Karpas-422 (cell line): ENCODE measurements around the gene KCNJ2. TPM values are rescaled to one million over a fixed set of nuclear protein-coding genes. Genes with fewer than 3 reads are reported as not detected.

Experiments
- DNase-seq: peaks from one replicate; pipeline ENCODE4 v3.0.0-alpha.2; 2015
- H2AFZ ChIP-seq: fragments of 200-600 bp; sonication (generic); 2 replicates; pipeline ENCODE4 v1.6.1; 2014; ENCODE audit warnings: antibody characterized with exemption, low read length, mixed read lengths
- H3K27ac ChIP-seq: fragments of 200-600 bp; sonication (generic); 2 replicates; pipeline ENCODE4 v1.5.1; 2014; ENCODE audit warnings: mild to moderate bottlenecking, low read length, moderate library complexity
- H3K27me3 ChIP-seq: fragments of 200-600 bp; sonication (generic); 2 replicates; pipeline ENCODE4 v1.6.1; 2014; ENCODE audit warnings: low read length, mixed read lengths
- H3K36me3 ChIP-seq: fragments of 200-600 bp; sonication (generic); 2 replicates; pipeline ENCODE4 v1.6.1; 2014; ENCODE audit warnings: low read length, mixed read lengths; ENCODE audit not compliant: insufficient read depth
- H3K4me1 ChIP-seq: fragments of 200-600 bp; sonication (generic); 2 replicates; pipeline ENCODE4 v1.6.1; 2014; ENCODE audit warnings: mild to moderate bottlenecking, low read length, mixed read lengths
- H3K4me2 ChIP-seq: fragments of 200-600 bp; sonication (generic); 2 replicates; pipeline ENCODE4 v1.6.1; 2014; ENCODE audit warnings: low read length, low read depth, mild to moderate bottlenecking; ENCODE audit not compliant: poor library complexity, severe bottlenecking
- H3K4me3 ChIP-seq: fragments of 200-600 bp; sonication (generic); 2 replicates; pipeline ENCODE4 v1.5.1; 2014; ENCODE audit warnings: mild to moderate bottlenecking, antibody characterized with exemption, low read length, mixed read lengths
- H3K79me2 ChIP-seq: fragments of 200-600 bp; sonication (generic); 2 replicates; pipeline ENCODE4 v1.6.1; 2014; ENCODE audit warnings: mild to moderate bottlenecking, low read length, mixed read lengths
- H3K9ac ChIP-seq: fragments of 200-600 bp; sonication (generic); 2 replicates; pipeline ENCODE4 v1.6.0; 2014; ENCODE audit warnings: low read length
- H3K9me2 ChIP-seq: fragments of 200-600 bp; sonication (generic), shearing (Covaris generic); replicated peaks from 2 replicates; pipeline ENCODE4 v1.6.0; 2014; ENCODE audit warnings: mild to moderate bottlenecking, low read length, moderate library complexity; ENCODE audit not compliant: insufficient read depth
- H3K9me3 ChIP-seq: fragments of 300-700, 200-600 bp; sonication (generic); 2 replicates; pipeline ENCODE4 v1.6.1; 2014; ENCODE audit warnings: low read length, mixed read lengths
- H4K20me1 ChIP-seq: fragments of 200-600 bp; sonication (generic); 2 replicates; pipeline ENCODE4 v1.6.1; 2014; ENCODE audit warnings: mild to moderate bottlenecking, antibody characterized with exemption, low read length, low read depth; ENCODE audit not compliant: insufficient read depth
- total RNA-seq: library from RNA; depleted of rRNA; stranded (reverse); fragments of >200 nt; shearing (Covaris generic); gene quantifications from 2 replicates; pipeline ENCODE4 v1.2.3, GENCODE V29; 2014; ENCODE audit warnings: low replicate concordance; rRNA removed

The KCNJ2 gene
- total RNA-seq, 1 experiment from 2014 or later: not detected

DNA sequence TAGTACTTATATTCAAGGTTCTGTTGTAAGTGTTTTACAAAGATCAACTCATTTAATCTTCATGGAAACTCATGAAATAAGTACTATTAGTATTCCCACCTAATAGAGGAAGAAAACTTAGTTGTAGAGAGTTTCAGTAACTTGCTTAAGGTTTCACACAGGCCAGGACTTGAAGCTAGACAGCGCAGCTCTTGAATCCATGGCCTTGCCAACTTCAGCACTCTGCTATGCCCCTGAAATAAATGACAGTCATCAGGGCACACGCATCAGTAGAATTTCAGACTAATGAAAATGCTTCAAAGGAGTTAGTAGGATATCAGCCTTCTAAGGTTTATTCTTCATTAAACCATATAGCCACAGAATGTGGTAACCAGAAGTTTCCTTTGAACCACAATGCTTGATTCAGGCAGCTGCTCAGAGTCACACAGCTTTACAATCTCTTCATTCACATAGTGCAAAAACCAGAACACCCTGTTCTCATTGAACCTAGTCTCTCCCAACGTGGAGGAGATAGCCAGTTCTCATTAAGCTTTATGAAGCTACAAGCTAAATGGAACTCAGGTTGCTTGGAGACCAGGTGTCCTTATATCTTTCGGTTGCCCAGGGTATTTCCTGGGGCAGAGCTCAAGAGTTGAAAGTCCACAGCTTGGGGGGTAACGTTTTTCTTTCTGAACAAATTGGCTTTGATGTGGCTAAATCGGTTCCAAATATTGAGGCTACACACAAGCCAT lies 39.7 kb downstream of the KCNJ2 start:
- DNase-seq: no peak
- H3K4me3 ChIP-seq: no peak overlapping the region
- peaks cover 11% of the 10 kb centered on the region for H3K4me1 ChIP-seq
- H3K4me2 ChIP-seq: no peak overlapping the region
- no peak overlapping the region for H2AFZ ChIP-seq
- no peaks in the 10 kb centered on the region for H3K9me2 ChIP-seq
- H3K79me2 ChIP-seq: no peaks in the 10 kb centered on the region
- no peak overlapping the region for H3K27ac ChIP-seq
- H3K27me3 ChIP-seq: no peaks in the 10 kb centered on the region
- H3K9ac ChIP-seq: no peak overlapping the region
- no peaks in the 10 kb centered on the region for H4K20me1 ChIP-seq
- H3K9me3 ChIP-seq: no peaks in the 10 kb centered on the region
- no peaks in the 10 kb centered on the region for H3K36me3 ChIP-seq

DNA sequence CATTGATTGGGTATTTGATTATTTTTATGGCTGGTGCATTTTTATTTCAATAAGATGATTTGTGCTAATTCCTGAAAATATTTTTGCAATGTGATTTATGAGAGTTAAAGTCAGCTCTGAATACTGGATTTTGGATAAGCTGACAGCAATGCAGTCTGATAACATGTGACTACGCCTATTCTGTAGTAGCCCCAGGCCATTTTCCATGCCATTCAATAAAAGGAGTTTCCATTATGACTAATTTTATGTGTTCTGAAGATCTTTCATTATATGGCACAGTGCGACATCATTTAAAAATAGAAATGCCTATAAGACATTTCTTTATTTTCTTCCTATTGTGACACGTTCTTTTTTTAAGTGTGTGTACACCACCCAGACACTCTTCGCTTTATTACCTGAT lies 46.3 kb downstream of the KCNJ2 start:
- H3K9me2 ChIP-seq: no peaks in the 10 kb centered on the region
- H3K4me3 ChIP-seq: no peak overlapping the region
- no peaks in the 10 kb centered on the region for H4K20me1 ChIP-seq
- no peak overlapping the region for H3K9ac ChIP-seq
- H3K27me3 ChIP-seq: no peaks in the 10 kb centered on the region
- H3K4me2 ChIP-seq: no peak overlapping the region
- H2AFZ ChIP-seq: no peak overlapping the region
- no peaks in the 10 kb centered on the region for H3K4me1 ChIP-seq
- H3K27ac ChIP-seq: no peak overlapping the region
- no peaks in the 10 kb centered on the region for H3K79me2 ChIP-seq
- no peaks in the 10 kb centered on the region for H3K36me3 ChIP-seq
- DNase-seq: no peak
- no peaks in the 10 kb centered on the region for H3K9me3 ChIP-seq

DNA sequence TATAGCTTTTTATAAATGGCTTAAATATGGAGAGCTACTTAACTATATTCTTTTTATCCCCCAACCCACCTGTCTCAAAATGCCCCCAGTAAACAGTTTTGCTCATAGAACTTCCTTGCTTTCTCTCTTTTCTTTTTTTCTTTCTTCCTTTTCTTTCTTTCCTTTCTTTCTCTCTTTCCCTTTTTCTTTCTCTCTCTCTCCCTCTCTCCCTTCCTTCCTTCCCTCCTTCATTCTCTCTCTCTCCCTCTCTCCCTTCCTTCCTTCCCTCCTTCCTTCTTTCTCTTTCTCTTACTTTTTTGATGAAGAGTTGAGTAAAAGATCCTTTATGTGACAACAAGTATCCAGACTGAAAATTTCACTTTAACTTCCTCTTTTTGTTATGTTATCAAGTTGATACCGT lies 48.2 kb downstream of the KCNJ2 start:
- no peaks in the 10 kb centered on the region for H3K9me3 ChIP-seq
- no peaks in the 10 kb centered on the region for H3K9me2 ChIP-seq
- no peaks in the 10 kb centered on the region for H3K27me3 ChIP-seq
- H3K4me3 ChIP-seq: no peak overlapping the region
- H3K27ac ChIP-seq: no peak overlapping the region
- no peak overlapping the region for H2AFZ ChIP-seq
- no peak for DNase-seq
- no peaks in the 10 kb centered on the region for H3K36me3 ChIP-seq
- H3K4me1 ChIP-seq: no peaks in the 10 kb centered on the region
- no peaks in the 10 kb centered on the region for H3K79me2 ChIP-seq
- H3K4me2 ChIP-seq: no peak overlapping the region
- H4K20me1 ChIP-seq: no peaks in the 10 kb centered on the region
- no peak overlapping the region for H3K9ac ChIP-seq

DNA sequence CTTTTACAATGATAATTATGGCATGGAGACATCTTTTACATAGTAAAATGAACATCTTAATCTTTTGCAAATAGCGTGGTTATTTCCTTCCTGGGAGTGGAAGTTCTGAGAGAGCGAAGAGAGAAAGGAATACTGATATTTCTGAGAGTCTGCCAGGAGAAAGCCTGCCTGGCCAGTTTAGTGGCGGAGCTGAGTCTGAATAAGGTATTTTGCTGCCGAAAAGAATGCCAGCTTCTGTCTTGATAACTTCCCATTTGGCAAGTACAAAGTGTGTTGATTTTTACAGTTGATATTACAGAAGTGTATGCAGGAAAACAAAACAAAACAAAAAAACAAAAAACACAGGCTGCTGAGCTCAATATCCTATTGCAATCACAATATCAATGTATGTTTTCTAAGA lies 55.9 kb downstream of the KCNJ2 start:
- no peaks in the 10 kb centered on the region for H3K27me3 ChIP-seq
- H3K27ac ChIP-seq: no peak overlapping the region
- no peaks in the 10 kb centered on the region for H3K79me2 ChIP-seq
- H3K36me3 ChIP-seq: no peaks in the 10 kb centered on the region
- H3K9ac ChIP-seq: no peak overlapping the region
- H3K4me2 ChIP-seq: no peak overlapping the region
- DNase-seq: no peak
- H3K9me2 ChIP-seq: no peaks in the 10 kb centered on the region
- no peaks in the 10 kb centered on the region for H3K9me3 ChIP-seq
- H4K20me1 ChIP-seq: no peaks in the 10 kb centered on the region
- no peak overlapping the region for H2AFZ ChIP-seq
- no peak overlapping the region for H3K4me3 ChIP-seq
- no peaks in the 10 kb centered on the region for H3K4me1 ChIP-seq

Other genes starting within 250 kb of the KCNJ2 start
- not detected in 2 replicates for gene KCNJ16, start 94.3 kb upstream of the KCNJ2 start, total RNA-seq